NCI-H748 (cell line): ENCODE data around the gene GATC.
"Not testable (repeated sequence)": the region's sequence is repeated elsewhere in the genome, so short reads cannot be mapped to it uniquely, and the experiment has no call there.

Source experiments
- DNase-seq: peaks from one replicate; lab custom pipeline; 2025; ENCODE audit not compliant: unreplicated experiment; lab: John Stamatoyannopoulos, UW

The GATC gene

DNA sequence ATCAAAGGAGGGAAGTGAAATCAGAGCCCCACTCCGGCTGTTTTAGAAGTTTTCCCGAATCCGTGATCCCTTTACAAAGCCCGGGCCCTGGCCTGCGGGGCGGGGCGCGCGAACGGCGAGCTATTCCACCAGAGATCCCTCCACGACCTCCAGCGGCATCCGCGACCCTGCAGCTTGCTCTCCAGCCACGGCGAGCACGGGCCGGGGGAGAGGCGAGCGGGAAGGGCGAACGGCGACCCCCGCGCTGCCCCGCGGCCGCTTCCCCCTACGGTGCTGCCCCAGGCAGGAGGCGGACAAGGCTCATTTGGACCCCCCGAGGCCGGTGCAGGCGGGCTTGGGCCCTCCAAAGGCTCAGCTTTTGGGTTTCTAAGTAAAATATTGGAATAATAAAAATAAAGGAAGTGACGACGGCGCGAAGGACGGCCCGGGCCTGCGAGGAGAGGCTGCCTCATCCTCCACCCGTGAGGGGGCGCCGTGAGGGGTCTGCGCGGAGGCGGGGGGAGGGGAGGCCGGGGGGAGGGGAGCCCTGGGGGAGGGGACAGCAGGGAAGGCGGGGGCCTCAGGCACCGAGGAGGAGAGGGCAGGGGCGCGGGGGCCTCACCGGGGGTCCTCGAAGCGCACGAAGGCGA is 22.7 kb downstream of the GATC start:
- DNase-seq = peak; percentile 47

DNA sequence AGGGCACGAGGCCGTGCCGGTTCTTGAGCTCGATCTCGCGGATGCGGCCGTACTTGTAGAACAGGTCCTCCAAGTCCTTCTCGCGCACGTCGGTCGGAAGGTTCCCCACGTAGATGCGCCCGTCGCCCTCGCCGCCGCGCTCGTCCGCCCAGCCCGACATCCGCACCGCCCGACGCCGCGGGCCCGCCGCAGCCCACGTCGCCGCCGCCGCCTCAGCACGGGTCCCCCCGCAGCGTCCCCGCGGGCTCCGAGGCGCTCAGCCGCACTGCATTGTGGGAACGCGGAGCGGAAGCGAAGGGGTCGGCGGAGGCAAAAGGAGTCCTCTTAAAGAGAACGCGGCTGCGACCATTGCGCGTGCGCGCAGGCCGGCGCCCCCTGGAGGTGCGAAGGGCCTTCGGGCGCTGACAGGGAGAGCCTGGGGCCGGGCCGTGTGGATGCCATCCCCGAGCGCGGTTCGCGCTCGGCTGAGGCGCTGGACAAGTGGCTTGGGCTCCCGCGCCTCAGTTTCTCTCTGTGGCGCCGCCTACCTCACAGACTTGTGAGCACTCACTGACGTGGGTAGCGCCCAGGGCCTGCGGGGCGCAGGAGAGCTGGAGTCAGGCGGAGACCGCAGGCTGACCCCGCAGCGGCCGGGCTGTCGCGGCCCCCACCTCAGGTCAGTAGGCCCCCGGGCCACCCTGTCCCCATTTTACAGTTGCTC is 23.4 kb downstream of the GATC start, which contains the start of gene SRSF9:
TSS of gene SRSF9 (minus strand) at position 299 of the 700 bp plus-strand sequence. CDS start at position 160, 139 bp downstream.
- peak; percentile 97 for DNase-seq

DNA sequence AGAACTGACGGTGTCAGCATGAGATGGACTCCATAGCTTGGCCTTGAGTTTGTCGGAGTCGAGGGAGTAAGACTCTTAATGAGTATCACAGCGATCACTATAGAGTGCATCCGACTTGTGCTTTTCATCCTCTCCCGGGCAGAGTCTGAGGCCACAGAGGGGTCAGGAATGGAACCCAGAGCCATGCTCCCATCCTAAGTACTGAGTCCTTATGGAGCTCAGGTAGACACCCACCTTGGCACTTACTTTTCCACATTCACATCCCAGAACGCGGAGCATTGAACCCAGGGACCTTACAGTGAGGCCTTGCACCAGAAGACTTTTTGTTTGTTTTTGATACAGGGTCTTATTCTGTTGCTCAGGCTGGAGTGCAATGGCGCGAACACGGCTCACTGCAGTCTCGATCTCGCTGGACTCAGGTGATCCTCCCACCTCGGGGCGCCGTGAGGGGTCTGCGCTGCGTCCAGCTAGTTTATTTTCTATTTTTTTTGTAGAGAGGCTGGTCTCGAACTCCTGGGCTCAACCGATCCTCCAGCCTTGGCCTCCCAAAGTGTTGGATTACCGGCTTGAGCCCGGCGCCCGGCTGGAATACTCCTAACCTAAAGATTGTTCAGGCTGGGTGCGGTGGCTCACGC is 24.0 kb downstream of the GATC start:
- DNase-seq = peak; percentile 53

DNA sequence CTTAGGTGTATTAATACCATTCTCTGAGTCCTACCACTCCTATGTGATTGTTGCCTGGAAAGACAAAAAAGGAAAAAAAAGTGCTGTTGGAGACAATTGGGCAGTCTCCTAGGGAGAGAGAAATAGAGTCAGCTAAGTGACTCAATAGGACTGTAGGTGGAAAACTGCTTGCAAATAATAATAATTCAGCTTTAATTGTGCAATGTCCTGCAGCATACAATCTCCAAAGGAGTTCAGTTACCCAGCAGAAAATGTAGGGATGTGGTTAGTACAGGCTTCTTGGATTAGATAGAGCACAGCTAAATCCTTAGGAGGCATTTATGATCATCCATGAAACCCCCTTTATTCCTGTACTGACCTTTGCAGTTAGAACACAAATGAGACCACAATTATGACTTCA is 26.3 kb downstream of the GATC start:
- DNase-seq = no peak

DNA sequence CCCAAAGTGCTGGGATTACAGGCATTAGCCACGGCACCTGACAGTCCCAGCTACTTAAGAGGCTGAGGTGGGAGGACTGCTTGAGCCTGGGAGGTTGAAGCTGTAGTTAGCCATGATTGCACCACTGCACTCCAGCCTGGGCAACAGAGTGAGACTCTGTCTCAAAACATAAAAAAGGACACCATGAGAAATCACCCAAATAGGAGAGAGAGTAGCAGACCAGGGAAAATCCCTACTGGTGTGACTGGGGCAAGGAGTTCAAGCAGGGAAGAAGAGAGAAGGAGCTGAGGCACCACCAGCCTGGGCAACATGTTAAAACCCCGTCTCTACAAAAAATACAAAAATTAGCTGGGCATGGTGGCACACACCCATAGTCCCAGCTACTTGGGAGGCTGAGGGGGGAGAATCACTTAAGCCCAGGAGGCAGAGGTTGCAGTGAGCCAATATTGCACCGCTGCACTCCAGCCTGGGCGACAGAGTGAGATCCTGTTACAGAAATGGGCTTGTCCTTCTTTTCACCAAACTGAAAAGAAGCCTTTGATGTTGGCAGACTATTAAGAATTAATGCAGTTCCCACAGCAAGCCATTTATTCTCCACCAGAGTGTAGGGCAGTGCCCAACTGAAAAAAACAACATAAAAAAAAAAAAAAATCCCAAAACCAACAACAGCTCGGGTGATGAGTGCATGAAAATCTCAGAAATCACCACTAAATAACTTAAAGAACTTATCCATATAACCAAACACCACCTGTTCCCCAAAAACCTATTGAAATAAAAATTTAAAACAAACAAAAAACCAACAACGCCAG is 27.8 kb downstream of the GATC start:
- no peak for DNase-seq

DNA sequence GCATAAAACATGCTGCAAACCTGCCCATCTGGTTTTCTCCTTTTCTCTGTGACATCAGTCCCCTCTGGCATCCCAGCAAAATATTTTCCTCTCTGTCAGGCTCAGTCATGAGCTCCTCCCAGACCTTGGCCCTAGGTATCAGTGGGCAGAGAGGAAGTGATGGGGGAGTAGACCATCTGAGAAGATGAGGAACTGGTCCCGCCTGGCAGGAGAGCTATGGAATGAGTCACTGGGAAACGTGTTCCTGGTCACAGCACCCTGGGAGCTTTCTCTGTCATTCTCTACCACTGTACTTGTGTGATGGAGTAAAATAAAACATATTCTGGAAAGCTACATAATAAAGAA is 28.3 kb downstream of the GATC start:
- peak; percentile 29 for DNase-seq

DNA sequence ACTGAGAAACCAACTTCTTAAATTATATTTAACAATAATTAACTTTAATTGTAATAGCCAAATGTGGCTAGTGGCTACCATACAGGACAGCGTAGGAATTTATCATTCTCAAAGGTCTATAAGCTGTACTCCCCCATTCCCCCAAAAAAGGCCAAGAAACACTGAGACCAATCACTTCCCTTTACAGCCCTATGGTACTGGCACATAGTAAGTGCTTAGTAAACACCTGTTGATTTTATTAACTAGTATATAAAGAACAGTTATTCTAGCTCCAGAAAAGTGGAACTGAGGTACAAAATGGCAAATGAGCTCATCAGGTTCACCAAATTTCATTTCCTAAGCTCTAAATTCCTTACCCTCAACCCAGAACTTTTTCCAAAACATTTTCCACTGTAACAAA is 29.4 kb downstream of the GATC start:
- no peak for DNase-seq

DNA sequence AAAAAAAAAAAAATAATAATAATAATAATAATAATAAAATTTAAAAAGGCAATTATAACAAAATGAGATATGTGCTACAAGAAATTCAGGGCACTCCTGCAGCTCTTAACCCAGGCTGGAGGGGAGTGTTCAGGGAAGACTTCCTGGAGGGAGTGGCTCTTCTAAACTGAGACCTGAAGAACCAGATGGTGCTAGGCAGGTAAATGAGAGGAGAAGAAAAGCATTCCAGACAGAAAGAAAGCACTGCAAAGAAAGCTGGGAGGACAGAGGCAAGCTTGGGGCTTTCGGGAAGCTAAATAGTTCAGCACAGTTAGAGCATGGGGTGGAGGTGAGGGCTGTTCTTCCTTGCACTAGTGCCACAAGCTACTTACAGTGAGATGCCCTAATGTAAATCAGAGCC is 33.2 kb downstream of the GATC start:
- no peak for DNase-seq

DNA sequence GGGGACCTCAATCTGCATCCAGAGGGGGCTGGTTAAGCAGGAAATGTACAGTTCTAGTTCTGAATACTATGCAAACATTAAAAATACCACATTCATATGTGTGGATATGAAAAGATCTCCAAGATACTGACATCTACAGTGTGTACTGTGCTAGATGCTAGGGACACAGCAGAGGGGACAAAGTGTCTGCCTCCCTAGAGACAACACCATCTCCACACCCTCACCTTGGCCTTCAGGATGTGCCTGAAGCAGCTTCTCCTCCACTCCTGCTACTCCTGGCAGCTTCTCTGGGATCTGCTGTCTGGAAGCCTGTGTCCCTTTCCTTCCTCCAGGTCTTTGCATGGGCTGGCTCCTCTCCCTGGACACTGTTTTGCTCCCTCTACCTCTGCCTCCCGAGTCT is 34.0 kb downstream of the GATC start:
- no peak for DNase-seq

DNA sequence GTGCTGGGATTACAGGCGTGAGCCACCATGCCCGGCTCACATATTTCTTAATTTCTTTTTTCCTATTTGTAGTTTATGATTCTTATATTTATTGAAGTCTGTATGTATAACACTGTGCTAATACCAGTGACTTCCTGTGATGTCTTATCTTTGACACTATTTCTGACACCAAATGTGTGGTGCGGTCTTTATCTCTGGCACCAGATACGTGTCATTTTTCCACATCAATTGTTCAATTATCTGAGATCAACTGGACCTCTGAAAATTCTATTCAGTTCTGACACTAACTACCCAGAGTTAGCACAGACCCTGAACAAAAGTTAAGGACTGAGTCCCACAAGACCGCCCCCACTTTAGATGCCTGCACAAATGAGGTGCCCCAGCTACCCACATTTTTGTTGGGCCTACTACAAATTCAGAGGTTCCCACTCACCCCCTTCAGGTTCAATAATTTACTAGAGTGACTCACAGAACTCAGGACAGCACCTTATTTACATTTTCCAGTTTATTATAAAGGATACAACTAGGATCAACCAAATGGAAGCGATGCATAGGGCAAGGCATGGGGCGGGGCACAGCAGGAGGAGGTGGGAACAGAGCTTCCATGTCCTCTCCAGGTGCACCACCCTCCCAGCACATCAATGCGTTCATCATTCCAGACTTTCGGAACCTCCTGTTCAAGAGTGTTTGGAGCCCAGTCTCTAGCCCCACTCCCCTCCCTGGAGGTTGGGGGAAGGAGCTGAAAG is 35.0 kb downstream of the GATC start:
- no peak for DNase-seq

DNA sequence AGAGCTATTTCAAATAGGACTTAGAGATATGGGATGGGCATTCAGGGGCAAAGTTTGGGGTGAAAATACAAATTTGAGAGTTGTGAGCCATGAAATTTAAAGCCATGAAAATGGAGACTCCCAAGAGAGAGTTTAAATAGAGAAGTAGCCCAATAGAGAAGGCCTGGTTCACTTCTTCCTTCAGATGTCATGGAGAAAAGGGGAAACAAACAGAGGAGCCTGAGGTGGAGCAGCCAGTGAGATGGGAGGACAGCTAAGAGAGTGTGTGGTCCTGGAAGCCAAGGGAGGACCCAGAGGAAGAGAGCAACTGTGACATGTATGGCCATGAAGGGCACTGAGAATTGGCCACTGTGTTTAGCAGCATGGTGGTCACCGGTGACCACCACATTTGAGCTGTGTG is 37.4 kb downstream of the GATC start:
- no peak for DNase-seq

DNA sequence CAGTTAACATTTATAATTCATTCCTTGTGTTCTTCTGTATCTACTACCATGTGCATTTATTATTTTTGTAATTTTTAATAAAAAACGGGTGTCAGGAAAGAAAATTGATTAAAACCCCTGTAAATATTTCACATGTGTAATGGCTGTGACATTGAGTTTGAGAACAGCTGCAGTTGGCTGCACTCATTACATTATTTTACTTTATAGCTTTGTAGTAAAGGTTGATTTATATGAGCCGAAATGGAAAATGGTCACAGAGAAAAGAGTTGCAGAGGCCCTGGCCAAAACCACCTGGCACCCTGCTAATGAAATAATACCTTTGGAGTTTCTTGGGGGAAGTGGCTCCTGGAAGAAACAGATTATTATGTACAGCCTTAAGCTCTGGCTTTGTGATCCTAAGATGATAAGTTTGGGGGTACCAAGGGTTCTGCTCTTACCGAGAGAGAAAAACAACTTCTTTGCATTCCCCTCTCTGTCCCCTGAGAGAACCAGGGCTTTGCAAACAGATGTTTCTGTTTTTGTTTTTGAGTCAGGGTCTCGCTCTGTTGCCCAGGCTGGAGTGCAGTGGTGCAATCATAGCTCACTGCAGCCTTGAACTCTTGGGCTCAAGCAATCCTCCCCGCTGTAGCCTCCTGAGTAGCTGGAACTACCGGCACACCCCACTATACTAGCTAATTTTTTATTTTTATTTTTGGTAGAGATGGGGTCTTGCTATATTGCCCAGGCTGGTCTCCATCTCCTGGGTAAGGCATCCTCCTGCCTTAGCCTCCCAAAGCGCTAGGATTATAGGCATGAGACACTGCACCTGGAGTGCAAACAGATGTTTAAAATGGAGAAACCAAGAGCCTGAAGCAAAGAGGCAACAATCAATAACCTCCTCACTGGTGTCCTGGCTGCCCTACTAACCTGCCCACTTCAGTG is 40.0 kb downstream of the GATC start:
- DNase-seq = no peak

DNA sequence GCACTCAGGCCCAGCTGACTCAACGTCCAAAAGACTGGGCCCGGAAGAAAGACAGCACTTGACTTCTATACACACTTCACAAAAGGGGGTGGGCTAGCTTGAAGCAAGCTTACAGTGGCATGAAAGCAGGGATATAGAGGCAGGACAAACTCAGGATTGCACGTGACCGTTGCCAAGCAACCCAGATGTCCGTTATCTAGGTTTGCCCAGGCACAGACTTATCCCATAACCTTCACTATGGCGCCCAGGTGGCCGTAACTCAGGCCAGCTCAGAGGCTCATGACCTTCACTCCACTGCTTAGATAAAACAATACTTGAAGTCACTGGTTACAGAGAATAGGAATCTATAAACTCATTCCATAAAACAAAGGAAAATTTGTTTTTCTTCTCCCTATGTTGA is 41.3 kb downstream of the GATC start:
- DNase-seq = not testable (repeated sequence)

DNA sequence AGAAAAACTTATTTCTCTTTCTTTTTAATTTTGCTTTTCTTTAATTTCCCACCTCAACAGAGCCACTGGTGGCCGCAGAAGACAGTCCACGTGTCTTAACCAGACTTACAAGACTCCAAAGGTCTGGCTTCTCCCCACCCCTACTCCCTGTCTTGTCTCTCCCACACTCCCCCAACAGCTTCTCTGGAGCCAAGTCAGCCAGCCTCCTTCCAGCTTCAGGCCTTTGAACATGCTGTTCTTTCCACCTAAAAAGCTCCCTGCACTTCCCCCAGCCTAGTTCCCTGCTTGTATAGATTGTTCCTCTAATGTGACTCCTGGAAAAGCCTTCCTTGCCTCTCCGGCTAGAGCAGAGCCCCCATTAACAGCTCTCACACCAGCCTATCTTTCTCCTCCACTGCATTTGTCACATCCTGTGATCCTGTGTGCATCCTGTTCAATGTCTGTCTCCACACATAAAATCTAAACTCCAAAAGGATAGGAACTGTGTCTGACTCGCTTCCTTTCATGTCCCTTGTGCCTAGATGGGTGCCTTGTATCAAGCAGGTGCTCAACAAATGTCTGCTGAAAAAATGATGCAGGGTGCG is 41.9 kb downstream of the GATC start:
- DNase-seq = no peak

DNA sequence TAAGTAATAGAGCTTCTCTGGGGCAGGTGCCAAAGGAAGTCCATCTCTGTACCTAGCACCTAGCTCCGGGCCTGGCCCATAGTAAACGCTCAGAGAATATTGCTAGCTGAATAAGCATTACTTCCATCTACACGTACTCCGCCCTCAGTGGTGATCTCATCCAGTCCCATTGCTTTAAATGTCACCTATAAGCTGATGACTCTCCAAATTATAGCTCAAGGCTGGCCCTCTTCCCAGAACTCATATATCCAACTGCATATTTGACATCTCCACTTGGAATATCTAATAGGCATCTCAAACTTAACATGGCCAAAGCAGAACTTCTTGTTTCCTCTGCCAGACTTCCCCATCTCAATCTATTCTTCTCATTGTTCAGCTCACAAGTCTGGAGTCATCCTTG is 42.8 kb downstream of the GATC start:
- no peak for DNase-seq

DNA sequence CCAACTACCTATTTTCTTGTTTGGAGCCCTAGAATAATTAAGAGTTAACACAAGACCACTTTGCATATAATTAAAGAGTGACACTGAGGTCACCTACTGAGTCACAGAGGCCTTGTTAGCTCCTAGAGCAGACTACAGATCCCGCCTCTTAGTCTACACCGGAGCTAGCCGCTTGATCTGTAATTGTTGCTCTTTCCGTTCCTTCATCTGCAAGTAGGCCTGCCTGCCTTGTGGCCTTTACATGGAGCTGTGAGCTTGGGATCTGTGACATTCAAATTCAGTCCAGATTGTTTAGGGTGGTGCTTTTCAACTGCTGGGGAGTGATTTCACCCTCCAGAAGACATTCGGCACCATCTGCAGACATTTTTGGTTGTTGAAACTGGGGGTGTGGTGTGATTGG is 44.1 kb downstream of the GATC start:
- DNase-seq = no peak

DNA sequence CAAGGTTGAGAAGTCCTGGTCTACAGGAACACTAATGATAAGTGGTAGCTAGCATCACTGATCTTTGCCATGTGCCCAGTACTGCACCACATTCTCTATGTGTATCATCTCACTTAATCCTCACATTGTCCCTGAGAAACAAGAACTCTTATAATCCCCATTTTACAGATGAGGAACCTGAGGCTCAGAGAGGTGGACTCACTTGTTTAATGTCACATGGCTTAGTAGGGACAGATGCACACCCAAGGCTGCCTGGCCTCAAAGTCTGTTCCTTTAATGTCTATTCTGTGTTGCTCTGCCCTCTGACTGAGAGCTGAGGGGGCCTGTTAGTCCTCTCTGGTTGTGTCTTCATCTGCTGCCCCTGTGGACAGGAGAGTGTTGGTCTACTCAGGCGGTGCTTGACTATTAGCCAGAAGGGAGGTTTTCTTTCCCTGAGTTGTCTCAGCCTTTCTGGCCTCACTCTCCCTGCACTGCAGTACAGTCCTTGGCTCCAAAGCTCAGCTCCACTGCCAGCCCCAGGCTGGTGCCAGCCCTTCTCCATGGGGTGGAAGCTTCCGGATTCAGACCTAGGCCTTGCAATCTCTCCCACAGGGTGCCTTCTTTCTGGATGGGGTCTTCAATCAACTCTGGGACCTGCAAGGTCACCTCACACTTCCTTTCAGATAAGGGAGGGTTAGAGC is 44.7 kb downstream of the GATC start:
- DNase-seq = no peak

DNA sequence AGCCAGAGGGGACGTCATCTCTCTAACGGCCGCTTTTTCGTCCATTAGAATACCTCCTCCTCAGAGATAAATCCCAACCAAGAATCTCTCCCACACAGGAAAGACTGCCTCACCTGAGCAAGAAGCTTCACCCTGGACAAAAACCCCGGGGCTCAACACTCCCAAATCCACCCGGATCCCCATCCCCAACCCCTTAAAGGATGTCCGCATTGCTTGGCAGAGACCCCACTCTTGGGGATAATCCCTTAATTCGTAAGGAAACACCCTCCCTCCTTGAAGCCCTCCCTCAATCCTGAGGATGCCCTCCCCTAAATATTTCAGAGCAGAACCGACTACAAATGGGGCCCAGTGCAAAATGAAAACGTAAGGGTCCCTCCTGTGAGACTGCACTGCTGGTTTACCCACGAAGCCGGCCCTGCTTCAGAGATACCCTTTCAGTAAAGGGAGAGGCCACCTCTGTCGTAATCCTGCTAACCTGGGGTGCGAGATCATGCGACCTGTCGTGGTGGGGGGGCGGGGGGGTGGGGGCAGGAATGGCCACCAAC is 49.0 kb downstream of the GATC start:
- DNase-seq = peak; percentile 32
